ENCODE measurements around the gene FKBP5.
"Not testable (repeated sequence)": the region's sequence is repeated elsewhere in the genome, so short reads cannot be mapped to it uniquely, and the experiment has no call there.

FKBP5 gene

DNA sequence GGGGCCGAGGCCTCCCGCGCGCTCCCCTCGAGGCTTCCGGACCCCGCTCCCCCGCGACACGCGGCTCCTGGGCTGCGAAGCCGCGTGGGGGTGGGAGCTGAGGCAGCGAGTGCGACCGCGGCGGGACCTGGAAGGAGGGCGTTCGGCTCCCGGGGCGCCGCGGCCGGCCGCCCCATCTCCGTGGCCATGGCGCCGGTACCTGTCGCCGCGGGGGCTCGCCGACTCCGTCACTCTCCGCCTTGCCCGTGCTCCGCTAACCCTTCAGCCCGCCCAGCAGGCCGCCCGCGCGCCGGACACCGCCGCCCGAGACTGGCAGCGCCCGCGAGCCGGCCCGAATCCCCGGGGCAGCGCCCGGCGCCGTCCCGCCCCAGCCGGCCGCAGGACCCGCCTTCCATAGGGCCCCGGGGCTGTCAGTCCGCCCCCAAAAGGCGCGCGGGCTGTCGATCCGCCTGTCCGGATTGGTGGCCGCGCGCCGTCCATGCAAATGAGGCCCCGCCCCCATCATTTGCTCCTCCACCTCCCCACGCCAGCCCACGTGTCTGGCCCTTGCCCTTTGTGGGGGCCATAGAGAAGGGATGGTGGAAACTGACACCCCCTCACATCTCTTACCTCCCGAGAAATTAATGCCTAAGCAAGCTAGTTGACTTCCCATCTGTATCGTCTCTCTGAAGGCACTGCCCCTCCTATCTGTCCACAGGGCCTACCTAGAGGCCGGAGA lies at the start of gene FKBP5:
FKBP5 (minus strand) TSS at position 311 of the 718 bp plus-strand sequence. CDS start 46,091 bp downstream, outside the sequence.
- DNase-seq (ENCODE audit: low spot score) = peak; percentile 84

- peak; percentile 86 for DNase-seq (ENCODE audit: low spot score)
These were observed 48.9 kb upstream of the FKBP5 start for GRCh38 chr6:35737413-35738211.

DNA sequence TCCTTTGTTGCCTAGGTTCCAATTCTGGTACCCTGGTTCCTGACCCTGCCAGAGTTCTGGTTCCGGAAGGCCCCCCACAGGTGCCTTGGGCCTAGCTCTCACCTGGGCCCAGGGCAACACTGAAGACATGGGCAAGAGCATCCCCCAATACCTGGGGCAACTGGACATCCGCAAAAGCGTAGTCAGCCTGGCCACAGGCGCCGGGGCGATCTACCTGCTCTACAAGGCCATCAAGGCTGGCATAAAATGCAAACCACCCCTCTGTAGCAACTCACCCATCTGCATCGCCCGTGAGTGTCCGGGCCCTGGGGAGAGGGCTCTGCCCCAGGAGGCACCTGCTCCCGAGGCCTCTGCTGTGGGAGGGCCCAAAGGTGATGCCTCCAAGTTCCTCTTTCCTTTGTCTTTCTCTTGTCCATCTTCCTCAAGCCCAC lies 48.3 kb upstream of the FKBP5 start, which contains the start of gene ARMC12:
ARMC12 (plus strand) TSS at position 51 of the 431 bp plus-strand sequence; CDS start at position 128, 77 bp downstream.
- DNase-seq (ENCODE audit: low spot score) = no peak

GRCh38 chr6:35736253-35736894 lies 47.7 kb upstream of the FKBP5 start:
- DNase-seq (ENCODE audit: low spot score) = no peak

DNA sequence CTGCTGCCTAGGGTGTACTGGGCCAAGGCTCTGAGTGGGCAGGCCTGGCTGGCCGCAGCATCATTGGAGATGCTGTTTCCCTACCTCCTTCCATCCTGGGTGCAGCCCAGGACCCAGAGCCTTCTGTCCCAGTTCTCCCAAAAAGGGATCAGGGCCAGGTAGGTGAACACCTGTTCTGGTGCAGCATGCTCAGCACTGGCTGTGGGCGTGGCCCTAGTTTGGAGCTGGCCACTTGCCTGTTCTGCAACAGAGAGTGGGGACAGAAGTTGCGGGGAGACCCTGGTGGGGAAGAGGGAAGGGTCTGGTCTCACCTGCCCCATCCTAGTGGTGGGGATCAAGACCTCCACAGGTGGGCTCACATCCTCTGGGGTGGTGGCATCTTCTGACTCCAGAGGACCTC lies 46.7 kb upstream of the FKBP5 start:
- DNase-seq (ENCODE audit: low spot score) = no peak

- not testable (repeated sequence) for DNase-seq (ENCODE audit: low spot score)
These were observed 45.6 kb upstream of the FKBP5 start for GRCh38 chr6:35734319-35734718.

GRCh38 chr6:35733633-35734032 lies 44.9 kb upstream of the FKBP5 start:
- DNase-seq (ENCODE audit: low spot score) = no peak

DNA sequence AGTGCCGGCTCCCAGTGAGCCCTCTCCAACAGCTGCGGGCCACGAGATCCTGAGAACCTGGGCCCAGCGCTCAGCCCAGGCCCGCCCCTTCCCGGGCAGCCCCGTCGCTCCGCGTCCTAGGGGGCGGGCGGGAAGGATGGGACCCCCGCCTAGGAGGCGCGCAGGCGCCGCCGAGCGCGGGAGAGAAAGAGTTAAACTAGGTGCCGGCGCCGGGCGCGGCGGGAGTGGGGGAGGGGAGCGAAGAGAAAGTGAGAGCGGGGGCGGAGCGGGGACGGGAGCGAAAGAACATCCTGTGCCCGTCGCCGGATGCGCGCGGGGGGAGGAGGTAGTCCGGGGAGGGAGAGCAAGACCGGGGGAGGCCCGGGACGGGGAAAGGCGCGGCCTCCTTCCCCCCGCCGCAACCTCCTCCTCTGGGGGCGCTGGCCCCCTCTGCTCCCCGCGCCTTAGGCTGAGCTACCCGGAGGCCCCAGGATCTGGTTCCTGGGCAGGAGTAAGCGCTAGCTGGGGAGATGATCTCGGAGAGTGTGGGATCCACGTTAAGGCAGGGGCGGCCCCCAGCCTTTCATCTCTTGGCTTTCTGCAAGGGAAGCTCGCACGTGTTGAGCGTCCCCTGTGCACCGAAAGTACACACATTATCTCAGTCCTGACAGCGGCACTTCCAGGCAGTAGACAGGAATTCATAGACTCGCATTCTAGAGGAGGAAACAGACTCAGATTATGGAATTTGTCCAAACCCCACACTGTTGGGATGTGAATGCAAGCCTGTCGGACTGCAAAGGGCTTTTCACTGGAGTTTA lies 43.2 kb upstream of the FKBP5 start:
- peak; percentile 81 for DNase-seq (ENCODE audit: low spot score)

DNA sequence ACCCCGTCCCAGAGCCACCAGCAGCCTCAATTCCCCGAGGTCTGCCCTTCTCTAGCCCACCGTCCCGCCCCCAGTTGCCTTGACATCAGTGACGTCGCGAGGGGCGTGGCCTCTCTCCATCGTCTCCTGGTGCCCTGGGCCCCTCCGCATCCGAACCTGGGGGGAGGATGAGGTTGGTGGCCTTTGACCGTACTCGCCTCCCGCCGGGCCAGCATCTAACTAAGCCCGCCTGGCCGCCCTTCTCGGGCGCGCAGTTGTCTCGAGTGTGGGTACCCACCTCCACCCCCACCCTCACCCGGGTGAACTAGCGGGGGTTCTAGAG lies 42.7 kb upstream of the FKBP5 start:
- DNase-seq (ENCODE audit: low spot score) = peak; percentile 48

GRCh38 chr6:35730745-35731413 lies 42.2 kb upstream of the FKBP5 start:
- no peak for DNase-seq (ENCODE audit: low spot score)

DNA sequence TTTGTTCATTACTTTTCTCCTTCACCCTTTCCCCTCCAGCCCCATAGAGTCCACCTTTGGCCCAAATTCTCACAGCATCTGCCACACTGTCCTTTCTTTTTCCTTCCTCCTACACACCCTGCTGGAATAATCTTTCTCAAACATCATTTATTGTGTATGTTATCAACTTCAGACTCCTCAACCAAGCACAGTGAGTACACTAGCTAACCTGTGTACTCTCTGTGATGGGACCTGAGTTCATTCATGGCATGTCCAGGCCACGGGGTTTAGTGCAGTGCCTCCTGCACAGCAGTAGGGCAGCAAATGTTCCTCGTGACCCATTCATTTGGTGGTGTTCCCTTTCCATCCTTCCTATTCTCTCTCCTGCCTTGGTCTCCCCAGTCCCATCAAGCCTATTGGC lies 41.0 kb upstream of the FKBP5 start:
- DNase-seq (ENCODE audit: low spot score) = no peak

DNA sequence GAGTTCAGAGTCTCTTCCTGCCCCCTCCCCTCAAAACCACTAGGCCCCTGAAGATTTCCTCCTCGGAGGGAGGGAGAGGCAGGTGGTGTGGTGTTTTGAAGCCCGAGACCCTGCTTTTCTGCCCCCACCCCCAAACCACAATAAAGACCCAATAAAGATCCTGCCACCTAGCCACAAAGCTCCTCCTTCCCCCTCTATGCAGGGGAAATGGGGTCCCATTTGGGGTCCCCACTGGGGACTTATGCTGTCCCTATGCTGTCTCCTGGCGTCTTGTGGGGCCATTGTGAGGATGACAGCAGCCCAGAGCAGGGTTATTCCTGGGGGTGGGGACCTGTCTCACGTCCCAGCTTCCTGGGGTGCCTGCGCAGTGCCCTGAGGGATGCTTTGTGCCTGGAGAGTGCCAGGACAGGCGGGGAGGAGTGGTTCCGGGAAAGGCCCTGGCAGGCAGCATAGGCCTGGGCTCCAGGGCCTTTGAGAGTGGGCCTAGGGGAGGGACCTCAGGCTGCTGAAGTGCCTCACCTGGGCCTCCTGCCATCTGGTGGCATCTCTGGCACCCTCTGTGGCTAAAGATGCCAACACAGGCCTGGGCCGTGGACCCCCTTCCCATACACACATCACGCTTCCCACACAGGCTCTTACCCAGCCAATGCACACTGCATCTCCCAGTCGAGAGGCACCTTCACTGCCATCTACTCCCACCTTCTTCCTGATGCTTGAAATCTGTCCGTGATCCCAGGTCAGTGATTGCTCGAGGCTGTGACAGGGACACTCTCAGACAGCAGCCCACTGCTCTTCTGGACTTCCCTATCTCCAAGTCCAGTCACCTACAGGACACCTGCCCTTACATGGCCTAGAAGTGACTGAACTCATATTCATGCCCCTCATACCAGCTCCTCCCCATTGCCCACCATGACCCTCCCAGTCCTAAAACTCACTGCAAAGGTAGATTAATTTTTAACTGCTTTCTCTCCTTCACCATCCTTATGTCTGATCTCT lies 40.3 kb upstream of the FKBP5 start:
- DNase-seq (ENCODE audit: low spot score) = no peak

GRCh38 chr6:35727935-35728682 lies 39.4 kb upstream of the FKBP5 start:
- DNase-seq (ENCODE audit: low spot score) = peak; percentile 78

DNA sequence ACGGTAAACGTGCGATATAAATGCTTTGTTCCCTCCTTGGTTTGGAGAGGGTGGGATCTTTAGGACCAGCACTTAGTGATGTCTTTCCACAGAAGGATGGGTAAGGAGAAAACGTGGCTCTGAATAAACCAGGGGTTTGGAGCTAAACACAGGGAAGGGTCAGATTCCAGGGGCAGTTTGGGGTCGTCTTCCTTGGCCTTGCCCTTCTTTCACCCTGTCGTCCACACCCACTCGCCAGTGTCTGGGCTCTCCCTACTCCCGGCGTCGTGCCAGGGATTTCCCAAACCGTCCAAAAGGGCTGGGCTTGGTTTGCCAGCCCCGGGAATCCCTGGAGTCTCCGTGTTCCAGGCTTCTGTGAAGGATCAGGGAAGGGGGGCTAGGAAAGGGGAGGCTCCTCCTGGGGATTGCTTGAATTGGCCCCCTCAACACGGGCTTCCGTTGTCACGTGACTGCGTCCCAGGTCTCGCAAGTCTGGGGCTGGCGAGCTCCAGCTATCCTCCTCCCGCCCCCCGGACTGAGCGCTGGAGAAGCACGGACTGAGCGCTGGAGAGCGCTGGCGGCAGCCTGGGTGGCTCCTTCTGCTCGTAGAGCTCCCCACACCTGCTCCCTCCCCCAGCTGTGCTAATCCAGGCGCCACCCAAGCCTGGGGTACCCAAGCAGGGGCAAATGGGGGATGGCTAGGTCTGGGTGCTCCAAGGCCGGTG lies 38.7 kb upstream of the FKBP5 start:
- DNase-seq (ENCODE audit: low spot score) = no peak

DNA sequence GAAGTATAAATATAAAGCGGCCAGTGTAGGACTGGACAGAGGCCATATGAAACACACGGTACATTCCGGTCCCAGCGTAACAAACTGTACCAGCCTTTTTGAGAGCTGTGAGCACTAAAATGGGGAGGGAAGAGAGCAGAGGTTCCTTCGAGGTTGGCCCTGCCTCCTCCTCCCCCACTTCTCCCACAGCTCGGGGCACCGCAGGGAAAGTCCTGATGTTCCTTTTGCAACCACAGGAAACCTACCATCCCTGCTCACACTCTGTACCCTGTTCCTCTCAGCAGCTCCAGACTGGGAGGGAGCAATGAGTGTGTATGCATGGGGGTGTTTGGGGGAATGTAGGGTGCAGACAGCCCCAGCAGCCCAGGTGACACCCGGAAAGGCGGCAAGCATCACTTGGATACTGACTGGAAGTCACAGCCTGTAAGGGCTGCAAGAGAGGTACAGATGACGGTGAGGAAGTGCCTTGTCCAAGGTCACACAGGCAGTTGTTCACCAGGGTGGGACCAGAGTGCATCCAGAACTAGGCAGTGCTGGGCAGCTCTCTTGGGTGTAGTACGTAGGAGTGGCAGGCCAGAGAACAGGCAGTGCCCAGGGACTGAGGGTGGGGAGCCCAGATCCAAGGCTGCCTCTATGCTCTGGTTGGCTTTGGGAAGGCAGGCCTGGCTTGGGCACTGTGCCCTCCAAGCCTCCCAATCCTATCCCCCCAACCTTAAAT lies 37.2 kb upstream of the FKBP5 start:
- DNase-seq (ENCODE audit: low spot score) = no peak

- no peak for DNase-seq (ENCODE audit: low spot score)
These were observed 36.5 kb upstream of the FKBP5 start for GRCh38 chr6:35725081-35725708.

- DNase-seq (ENCODE audit: low spot score) = no peak
These were observed 35.8 kb upstream of the FKBP5 start for GRCh38 chr6:35724471-35724870.

DNA sequence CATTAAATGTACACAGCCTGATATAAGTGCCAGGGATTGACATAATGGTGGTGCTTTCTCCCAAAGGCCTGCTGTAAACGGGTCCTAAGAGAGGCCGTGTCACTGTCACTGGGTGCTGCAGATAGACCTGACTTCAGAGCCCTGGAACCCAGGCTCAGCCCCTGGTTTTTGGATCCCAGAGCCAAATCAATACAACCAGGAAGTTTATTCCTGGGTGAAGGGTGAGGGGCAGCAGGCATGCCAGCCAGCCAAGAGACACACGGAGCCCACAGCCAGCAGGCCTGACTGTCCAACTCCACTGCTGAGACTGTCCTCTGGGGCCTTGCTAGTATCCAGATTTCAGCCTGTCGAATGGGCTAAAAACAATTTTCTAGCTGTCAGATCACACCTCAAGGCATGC lies 35.3 kb upstream of the FKBP5 start:
- no peak for DNase-seq (ENCODE audit: low spot score)

Measured in kidney capillary endothelial cell (primary cell).